DLD1 (cell line): ENCODE data around the gene TRAM2.

Experiments
- in situ Hi-C: cut with HindIII; loops from 2 replicates; pipeline ENCODE4 v1.10.0; 2017; ENCODE audit warnings: low sequenced_read_pairs

The TRAM2 gene

GRCh38 chr6:52577022-52577777 is at the start of gene TRAM2:
TRAM2 (minus strand) TSS chr6:52577060; CDS start chr6:52576915, 145 bp downstream.
- in situ Hi-C loops = no loop called here

- in situ Hi-C loops = no loop called here
These were observed 46.0 kb upstream of the TRAM2 start for GRCh38 chr6:52622810-52623209.

- in situ Hi-C loops = no loop called here
These were observed 44.8 kb upstream of the TRAM2 start for GRCh38 chr6:52621631-52622030.

- in situ Hi-C loops = no loop called here
These were observed 44.0 kb upstream of the TRAM2 start for GRCh38 chr6:52620906-52621190.

GRCh38 chr6:52620055-52620905 is 43.4 kb upstream of the TRAM2 start:
- in situ Hi-C loops = no loop called here

GRCh38 chr6:52617087-52617486 is 40.2 kb upstream of the TRAM2 start:
- in situ Hi-C loops = no loop called here

GRCh38 chr6:52616059-52616690 is 39.3 kb upstream of the TRAM2 start:
- in situ Hi-C loops = no loop called here

- in situ Hi-C loops = no loop called here
These were observed 35.6 kb upstream of the TRAM2 start for GRCh38 chr6:52612336-52613054.

GRCh38 chr6:52611833-52612232 is 35.0 kb upstream of the TRAM2 start:
- in situ Hi-C loops = no loop called here

- in situ Hi-C loops = no loop called here
These were observed 34.0 kb upstream of the TRAM2 start for GRCh38 chr6:52610745-52611355.

- in situ Hi-C loops = no loop called here
These were observed 33.2 kb upstream of the TRAM2 start for GRCh38 chr6:52610011-52610410.

GRCh38 chr6:52605610-52606185 is 28.8 kb upstream of the TRAM2 start:
- in situ Hi-C loops = no loop called here

GRCh38 chr6:52603000-52603795 is 26.3 kb upstream of the TRAM2 start:
- in situ Hi-C loops = no loop called here

- in situ Hi-C loops = no loop called here
These were observed 21.9 kb upstream of the TRAM2 start for GRCh38 chr6:52598824-52599190.

- in situ Hi-C loops = no loop called here
These were observed 21.4 kb upstream of the TRAM2 start for GRCh38 chr6:52598123-52598823.

- in situ Hi-C loops = no loop called here
These were observed 20.9 kb upstream of the TRAM2 start for GRCh38 chr6:52597738-52598122.

- in situ Hi-C loops = no loop called here
These were observed 19.6 kb upstream of the TRAM2 start for GRCh38 chr6:52596371-52597028.

GRCh38 chr6:52595796-52596130 is 18.9 kb upstream of the TRAM2 start:
- in situ Hi-C loops = no loop called here
